Myocyte (in vitro differentiated cells): ENCODE results near the gene PDGFRB. TPM values are rescaled to one million over a fixed set of nuclear protein-coding genes. Genes with fewer than 3 reads are reported as not detected.
A peak's percentile ranks its signal among the peaks of the same experiment; 100 is the strongest.

Experiments used
- DNase-seq: peaks from one replicate; pipeline ENCODE4 v3.0.0-alpha.2; 2012; ENCODE audit warnings: low read depth
- total RNA-seq: library from RNA; depleted of rRNA; stranded (reverse); fragments of >200 nt; gene quantifications from 2 replicates; pipeline ENCODE4 v1.2.3, GENCODE V29; 2014

PDGFRB gene
- total RNA-seq, 1 donor from 2014 or later: 26.1 TPM

DNA sequence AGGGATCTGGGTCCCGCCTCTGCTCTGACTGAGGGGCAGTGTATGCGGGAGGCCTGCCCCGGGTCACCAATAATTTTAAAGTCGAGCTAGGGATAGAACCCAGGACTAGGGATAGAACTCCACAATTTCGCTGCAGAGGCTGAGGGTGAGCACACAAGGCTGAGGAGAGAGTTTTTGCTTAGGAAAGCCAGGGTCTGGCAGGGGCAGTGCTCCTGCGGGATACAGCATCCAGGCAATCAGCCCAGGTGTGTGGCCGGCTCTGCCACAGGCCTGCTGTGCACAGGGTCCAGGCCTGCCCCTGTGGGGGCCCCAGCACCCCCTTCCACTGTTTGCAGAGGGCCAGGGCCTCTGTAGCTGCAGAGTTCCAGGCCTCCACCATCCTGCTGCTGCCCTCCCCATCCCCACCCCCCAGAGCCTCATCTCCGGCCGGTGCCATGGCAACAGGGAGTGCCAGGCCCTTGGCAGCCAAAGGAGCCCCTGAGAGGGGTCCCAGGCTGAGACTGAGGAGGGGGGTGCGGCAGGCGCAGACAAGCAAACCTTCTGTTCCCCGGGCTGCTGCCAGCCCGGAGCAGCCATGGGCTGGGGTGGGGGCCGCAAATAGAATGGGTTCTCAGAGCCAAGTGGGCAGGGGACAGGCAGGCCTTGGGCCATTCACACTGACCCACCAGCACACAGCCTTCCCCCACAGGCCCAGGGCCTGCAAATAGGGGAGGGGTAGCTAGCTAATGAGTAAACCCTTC is 8.6 kb downstream of the PDGFRB start:
- DNase-seq: no peak

DNA sequence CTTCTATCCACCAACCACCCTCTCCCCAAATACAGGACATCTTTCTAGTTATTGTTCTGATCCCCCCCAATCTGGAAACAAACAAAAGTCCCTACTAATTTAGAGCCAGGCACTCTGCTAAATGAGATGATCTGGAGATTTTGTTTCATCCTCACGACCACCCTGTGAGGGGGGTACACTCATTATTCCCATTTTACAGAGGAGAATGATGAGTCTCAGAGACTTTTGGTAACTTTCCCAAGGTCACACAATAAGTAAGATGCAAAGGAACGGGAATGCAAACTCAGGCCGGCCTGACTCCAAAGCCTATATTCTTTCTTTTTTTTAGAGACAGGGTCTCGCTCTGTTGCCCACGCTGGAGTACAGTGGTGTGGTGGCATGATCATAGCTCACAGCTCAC is 9.4 kb downstream of the PDGFRB start:
- DNase-seq: no peak

DNA sequence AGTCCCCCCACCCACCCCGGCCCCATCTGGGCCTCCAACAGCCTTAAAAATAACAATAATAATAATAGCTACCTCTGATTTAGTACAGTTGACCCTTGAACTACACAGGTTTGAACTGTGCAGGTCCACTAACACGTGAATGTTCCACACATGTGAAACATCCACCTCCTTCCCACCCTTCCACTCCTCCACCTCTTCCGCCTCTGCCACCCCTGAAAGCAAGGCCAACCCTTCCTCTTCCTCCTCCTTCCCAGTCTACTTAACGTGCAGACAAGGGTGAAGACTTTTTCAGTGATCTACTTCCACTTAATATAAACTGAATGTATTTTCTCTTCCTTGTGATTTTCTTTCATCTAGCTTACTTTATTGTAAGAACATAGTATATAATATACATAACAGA is 10.8 kb downstream of the PDGFRB start:
- no peak for DNase-seq

DNA sequence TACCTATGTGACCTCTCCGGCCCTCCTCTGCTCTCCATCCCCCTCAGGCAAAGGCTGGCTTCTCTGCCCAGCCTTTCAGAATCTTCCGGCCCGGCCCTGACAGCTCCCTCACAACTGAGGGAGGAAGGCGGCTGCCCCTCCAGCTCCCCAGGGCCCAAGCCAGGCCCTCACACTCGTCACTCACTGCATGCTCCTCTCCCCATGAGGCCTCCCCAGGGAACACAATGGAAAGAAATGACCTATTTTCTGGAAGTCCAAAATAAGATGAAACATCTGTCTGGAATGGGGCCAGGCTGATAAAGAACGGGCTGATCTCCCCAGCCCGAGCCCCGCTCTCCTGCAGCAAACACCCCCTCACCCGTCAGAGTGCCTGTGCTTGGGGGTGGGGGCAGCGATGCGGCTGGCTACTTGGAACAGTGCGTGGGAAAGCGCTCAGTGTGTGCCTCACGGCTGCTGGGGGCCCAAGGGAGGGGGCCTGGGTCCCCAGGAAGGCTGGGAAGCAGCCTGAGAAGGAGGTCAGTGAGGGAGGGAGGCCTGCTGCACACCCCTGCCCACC is 11.3 kb downstream of the PDGFRB start:
- peak; percentile 33 for DNase-seq

DNA sequence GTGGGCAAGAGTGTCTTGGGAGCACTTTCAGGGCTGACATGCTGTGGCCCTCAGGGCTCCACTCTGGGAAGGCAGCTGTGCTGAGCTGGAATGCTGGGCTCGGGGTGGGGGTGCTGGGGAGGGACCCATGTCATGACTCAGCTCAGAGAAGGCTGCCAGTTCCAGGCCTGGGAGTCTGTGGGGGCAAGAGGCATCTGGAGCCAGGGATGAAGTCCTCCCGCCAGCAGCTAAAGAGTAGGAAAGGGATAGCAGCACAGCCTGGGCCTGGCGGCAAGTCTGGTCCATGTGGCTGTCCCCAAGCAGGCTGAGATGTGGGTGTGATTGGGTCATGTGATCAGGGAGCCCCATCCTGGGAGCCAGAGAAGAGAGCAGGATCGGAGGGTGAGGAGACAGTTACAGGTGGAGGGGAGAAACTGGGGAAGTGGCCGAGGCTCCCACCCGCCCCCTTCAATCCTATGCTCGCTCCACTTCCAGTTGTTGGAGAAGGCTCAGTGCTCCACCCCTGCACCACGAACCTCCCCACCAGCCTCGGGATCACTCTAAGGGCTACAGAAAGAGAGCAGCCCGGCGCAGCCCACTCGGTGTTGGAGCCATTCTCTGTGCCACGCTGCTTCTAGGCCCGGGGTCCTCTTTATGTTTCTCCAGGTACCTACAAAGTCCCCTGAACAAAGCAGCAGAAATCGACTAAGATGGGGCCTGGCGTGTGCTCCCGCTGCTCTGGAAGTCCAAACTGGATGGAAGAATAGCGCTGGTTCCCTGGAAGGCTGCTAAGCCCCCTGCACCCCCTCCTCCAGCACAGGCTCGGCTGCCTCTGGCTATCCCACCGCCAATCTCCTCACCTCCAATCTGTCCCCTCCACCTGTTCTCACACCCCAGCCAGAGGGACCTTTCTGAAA is 12.0 kb downstream of the PDGFRB start:
- peak; percentile 95 for DNase-seq

DNA sequence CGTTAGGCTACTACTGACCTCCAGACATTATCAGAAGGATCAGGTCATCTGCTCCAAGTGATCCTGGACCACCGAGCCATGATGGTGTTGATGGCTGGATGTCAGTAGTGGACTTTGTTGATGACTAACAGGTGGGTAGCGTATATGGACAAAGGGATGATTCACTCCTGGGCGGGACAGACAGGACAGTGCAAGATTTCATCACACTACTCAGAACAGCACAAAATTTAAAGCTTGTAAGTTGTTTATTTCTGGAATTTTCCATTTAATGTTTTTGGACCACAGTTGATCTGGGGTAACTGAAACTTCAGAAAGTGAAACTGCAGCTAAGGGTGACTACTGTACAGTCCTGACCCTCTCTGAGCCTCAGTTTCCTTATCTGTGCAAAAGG is 12.7 kb downstream of the PDGFRB start:
- peak; percentile 90 for DNase-seq

DNA sequence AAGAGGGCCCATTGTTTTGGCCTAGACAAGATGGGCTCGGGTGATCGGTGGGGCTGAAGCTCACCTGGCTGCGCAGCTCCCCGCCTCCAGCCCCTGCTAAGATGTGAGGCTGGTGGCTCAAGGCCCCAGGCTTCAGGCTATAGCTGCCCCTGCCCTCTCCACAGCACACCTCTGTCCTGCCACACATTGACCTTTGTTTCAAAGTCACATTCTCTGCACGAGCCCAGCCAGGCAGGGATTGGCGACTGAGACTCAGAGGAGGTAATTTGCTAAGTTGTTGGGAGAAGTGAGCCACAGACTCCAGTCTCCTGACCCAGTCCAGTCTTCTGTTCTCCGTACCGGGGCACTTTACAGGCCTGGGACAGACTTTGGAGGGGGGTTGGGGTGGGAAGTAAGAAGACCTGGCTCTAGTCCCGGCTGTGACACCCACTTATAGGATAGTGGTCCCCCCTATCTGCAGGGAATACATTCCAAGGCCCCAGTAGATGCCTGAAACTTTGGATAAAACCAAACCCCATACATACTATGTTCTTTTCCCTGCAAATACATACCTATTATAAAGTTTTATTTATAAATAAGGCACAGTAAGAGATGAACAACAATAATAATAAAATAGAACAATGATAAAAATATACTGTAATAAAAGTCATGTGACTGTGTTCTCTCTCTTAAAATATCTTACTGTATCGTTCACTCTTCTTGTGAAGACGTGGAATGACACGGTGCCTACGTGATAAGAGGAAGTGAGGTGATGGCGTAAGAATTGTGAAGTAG is 13.3 kb downstream of the PDGFRB start:
- DNase-seq: no peak

DNA sequence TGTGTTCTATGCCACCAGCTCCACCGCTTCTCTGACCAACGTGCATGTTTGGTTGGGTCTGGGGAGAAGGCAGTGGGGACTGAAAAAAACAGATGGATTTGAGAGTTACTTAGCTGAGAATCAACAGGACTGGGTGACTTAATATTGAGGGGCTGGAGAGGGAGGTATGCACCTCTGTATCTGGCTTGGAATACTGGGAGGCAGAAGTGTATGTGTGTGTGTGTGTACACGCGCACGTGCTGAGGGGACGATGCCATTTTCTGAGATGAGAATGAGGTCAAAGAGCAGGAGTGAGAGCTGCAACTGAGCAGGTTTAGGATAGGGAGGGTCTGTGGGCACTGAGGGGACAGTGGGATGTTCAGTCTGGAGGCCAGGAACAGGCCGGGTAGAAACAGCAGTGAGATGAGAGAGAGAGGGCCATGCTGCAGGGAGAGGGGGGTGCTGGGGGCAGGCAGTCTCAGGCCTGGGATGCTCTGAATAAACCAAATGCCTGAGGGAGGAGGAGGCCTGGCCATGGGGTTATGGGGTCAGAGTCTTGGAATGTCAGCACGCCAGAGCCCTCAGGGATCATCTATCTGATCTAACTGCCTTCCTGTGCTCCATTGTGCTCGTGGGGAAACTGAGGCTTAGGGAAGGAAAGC is 14.0 kb downstream of the PDGFRB start:
- peak; percentile 85 for DNase-seq

DNA sequence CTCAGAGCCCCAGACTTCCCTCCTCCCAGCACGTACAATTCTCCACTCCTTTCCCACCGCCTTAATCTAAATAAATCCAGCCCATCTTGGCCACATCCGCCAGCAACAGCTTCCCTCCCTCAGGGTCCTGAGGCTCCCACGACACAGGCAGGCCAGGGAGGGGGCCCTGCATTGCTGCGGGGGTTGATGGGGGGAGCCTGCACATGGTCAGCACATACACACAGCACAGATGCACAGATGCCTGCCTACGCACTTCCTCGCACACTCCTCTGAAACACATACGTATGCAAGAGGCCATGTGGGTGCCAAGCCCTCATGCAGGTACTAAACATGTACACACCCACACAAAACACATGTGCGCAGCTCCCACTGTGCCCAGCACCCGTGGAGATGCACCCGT is 14.8 kb downstream of the PDGFRB start:
- DNase-seq: no peak

DNA sequence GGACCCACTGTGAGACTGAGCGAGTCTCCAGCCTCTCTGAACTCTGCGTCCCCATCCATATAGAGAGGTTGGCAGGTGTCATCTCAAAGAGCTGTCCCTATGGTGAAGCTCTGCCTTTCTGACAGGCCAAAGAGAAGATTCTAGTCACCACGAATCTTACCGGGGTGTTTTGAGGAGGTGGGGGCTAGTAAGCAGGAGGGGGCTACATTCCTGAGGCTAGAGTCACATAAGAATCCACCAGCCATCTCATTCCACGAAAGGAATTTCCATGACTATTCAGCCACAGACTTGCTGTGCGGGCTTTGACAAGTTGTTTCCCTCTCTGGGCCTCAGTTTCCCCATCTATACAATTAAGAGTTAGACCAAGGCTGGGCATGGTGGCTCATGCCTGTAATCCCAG is 16.3 kb downstream of the PDGFRB start:
- DNase-seq: peak; percentile 57

DNA sequence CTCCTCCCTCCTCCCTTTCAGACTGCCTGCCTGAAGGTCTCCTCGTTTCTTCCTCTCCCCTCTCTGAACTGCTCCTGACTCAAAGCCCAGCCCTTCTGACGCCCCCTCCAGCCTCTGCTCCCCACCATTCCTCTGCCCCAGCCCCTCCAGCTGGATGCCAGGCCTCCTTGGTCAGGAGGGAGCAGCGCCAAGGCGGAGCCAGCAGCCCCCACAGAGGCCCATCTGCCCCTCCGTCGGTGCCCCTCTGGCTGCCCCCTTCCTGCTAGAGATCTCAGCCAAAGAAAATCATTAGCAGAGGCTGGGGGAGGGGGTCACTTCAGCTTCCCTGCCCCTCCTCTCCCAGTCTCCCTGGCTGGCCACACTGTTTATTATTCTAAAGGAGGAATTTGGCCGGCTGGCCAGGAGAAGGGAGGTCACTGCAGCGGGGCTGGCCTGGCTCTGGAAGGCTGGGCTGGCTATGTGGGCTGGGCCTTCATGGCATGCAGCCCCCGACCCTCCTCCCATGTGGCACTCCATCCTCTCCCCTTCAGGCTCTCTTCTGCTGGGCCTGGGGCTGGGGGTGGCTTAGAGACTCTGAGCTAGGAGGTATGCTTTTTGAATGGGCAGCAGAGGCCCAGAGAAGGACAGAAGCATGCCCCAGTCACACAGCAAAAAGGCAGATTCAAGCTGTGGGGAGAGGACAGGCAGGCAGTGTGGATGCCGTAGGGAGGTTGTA is 16.9 kb downstream of the PDGFRB start:
- peak; percentile 83 for DNase-seq

DNA sequence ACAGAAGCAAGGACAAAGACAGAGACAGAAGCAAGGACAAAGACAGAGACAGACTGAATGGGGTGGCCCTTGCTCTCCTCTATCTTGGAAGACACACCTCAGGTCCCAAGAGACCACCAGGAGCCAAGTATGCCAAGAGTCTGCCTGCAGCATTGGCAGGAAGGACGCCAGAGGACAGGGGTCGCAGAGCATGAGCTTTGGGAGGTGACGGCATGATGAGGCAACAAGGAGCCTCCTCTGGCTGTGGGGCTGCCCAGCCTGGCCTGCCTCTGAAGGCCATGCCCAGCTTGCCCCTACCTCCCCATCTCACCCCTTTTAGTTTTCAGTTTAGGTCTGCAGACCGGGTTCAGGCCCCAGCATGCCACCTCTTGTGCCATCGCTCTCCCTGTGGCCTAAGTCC is 17.6 kb downstream of the PDGFRB start:
- no peak for DNase-seq

DNA sequence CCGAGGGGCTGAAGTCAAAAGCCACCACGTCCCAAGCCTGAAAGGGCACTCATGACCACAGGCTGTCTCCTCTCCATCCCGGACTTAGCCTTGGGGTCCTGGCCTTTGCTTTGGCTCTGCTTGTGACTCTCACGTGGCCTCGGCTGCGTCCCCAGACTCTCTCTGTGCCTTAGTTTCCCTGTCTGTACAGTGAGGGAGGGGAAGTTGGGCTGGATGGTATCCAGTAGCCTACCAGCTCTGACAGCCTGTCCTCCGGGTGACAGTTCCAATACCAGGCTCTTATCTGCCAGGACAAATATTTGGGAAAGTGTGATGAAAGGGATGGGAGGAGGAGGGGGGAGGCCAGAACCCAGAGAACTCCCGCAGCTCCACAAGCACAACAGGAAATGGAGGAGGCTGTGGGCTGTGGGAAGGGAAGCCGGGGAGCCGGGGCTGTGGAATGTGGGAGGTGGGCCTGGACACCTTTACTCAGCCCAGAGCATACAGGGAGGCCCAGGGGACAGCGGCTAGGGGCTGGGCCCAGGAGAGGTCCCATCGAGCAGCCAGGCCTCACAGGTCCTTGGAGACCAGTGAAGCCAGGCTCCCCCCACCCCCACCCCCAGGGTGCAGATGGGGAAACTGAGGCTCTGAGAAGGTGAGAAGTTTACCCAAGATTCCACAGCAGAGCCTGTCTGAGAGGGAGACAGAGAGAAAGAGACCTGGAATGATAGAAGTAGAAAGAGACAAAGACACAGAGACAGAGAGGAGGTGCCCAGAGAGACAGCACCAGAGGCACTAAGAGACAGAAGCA is 18.3 kb downstream of the PDGFRB start:
- no peak for DNase-seq

DNA sequence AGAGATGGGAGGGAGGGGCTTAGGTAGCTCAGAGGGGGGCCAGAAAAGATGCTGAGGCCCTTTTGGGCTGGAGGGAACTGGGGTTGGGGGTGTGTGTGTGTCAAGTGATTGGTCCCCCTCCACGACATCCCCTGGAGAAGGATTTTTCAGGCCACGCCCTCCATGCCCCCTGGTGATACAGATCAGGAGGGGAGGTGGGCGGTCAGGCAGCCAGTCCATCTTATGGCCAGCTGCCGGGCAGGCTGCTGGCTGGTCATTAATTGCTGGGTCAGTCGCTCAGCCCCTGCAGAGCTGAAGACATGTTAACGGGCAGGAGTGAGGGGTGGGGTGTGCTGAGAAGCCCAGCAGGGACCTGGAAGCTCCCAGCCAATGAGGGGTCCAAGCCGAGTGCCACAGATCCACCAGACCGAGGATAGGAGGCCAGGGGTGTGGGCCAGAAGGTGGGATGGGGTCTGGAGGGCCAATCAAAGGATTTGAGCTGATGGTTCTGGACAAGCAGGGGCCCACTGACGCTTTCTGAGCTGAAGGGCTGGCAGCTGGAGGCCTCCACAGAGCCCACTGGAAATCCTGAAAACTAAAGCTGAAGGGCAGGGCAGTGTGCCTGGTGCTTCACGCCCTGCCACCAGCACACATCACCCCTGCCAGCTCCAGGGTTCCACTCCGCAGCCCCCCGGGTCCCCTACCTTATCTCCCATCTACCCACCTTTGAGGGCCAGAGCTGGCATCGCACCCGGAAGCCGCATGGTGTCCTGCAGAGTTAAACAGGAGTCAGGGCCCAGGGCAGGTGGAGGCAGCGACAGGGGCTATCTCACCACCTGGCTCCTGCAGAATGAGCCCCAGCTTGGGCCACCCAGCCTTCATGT is 19.1 kb downstream of the PDGFRB start:
- no peak for DNase-seq

DNA sequence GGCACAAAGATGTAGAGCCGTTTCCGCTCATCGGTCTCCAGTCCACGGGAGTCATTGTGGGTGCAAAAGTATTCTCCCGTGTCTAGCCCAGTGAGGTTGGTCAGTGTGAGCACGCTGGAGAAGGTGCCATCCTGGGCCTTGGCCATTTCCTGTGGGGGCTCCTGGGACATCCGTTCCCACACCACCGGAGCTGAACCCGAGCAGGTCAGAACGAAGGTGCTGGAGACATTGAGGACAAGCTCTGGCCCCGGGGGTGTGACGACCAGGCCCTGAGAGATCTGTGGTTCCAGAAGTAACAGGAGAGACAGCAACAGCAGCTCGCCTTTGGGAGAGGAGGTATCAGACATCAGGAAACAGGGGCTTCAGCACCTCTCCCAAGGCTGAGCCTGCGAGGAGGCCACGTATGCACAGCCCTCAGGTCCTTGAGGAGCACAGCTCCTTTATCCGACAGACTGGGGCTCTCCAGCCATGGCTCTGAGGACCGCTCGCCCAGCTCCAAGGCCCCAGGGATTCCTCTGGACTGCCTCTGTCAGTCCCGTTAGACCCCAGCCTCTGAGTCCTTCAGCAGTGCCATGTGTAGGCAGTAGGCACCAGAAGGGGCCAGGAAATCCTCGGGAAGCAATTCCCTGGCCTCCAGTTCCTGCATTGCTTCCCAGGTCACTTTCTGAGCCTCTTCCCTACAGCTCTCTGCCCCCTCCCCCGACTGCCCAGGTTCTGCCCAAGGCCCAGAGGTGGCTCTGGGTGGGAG is 19.9 kb downstream of the PDGFRB start:
- DNase-seq: no peak

DNA sequence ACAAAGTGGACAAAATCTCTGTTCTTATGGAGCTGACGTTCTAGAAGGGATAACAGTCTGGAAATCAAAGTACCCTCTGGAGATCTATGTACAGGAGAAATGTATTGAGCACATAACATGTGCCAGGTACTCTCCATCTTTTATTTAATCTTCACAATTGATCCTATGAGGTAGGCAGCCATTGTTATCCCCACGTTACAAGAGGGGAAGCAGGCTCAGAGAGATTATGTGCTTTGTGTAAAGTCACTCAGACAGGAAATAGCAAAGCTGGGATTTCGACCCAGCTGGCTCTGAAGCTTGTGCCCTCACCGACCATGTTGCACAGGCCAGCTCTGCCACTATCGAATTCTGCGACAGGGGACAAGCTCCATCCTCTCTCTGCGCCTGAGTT is 21.5 kb downstream of the PDGFRB start:
- no peak for DNase-seq

DNA sequence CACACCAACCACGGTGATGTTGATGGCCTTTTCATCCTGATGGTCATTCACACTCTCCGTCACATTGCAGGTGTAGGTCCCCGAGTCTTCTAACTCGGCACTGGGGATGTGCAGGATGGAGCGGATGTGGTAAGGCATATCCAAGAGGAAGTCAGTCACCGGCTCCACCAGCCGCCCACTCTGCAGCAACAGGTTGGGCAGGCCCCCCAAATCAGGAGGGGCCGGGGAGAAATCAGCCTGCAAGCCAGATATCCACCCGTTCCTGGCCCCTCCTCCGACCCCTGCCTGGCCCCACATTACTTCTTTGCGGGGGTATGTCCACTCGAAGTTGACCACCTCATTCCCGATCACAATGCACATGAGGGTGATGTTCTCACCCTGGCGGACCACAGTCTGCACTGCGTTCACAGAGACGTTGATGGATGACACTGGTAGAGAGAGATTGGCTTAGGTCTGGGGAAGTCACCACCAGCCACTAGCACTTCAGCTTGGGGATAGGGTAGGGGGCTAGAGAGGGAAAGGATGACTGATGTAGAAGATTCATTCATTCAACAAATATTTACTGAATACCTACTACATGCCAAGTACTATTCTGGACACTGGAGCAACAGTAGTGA is 22.0 kb downstream of the PDGFRB start:
- DNase-seq: no peak
